Hindlimb muscle (tissue), 1 donor: ENCODE data around the gene GPRC5C. TPM values are rescaled to one million over a fixed set of nuclear protein-coding genes. Genes with fewer than 3 reads are reported as not detected.

Experiments used
- DNase-seq: peaks from one replicate; pipeline ENCODE4 v3.0.0-alpha.2; 2013
- polyA plus RNA-seq: library from polyadenylated mRNA; unstranded; fragments of 120-200 nt; gene quantifications from one replicate; pipeline ENCODE4 v1.2.1, GENCODE V29; 2013; ENCODE audit not compliant: insufficient read length

Gene GPRC5C, protein sequence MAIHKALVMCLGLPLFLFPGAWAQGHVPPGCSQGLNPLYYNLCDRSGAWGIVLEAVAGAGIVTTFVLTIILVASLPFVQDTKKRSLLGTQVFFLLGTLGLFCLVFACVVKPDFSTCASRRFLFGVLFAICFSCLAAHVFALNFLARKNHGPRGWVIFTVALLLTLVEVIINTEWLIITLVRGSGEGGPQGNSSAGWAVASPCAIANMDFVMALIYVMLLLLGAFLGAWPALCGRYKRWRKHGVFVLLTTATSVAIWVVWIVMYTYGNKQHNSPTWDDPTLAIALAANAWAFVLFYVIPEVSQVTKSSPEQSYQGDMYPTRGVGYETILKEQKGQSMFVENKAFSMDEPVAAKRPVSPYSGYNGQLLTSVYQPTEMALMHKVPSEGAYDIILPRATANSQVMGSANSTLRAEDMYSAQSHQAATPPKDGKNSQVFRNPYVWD
- 46.6 TPM for polyA plus RNA-seq

DNA sequence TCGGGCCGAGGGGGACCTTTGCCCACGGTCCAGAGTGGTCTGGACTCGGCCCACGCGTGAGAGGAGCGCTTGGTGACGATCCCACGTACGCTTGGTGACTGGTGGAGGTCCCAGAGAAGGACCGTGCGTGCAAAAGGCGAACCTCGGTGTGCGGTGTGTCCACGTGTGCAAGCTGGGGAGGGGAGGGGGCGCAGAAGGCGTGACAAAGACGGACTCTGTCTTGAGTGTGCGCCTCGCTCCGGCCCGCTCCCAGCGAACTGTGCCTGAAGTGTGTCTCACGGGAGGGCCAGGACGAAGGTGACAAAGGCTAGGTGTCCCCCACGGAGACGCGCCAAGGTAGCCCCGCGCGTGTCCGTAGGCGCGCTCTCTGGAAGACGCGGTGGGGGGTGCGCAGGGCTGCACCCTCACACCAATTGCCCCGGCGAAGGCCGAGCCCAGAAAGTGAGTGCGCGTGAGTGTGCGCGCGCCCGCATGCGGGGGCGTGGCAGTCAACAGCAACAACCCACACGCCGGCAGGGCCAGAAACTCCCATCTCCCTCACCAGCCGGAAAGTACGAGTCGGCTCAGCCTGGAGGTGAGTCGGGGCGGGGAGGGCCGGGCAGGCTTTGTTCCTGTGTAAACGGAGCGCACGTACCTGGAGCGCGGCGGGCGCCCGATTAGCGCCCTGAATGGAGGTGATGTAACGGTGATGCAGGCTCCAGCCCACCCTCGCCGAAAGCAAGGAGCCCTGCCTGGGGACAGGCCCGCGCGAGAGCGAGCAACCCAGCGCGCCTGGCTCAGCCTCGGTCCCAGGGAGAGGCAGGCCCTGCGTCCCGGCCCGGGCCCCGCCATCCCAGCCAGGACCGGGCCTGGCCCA is at the start of gene GPRC5C:
TSS of gene GPRC5C (plus strand) at position 521 of the 856 bp plus-strand sequence. CDS start 7,689 bp downstream, outside the sequence.
- DNase-seq = peak; percentile 73

DNA sequence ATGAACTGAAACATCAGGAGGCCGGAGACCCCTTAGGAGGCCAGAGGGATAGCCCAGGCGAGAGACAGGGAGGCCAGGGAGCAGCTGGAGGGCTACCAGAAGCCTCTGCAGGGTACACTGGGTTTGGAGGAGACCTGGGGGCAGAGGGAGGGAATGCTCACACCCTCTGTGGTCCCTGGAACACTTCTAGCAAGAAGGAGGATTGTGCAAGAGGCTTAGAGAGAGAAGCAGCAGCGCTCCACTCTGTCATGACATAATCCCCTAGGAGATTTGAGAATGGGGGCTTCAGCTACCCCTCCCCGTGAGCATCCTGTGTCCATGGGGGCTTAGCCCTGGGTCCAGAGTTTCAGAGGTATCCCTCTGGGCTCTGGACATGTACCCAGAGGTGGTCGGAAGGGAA is 48.7 kb upstream of the GPRC5C start:
- no peak for DNase-seq

DNA sequence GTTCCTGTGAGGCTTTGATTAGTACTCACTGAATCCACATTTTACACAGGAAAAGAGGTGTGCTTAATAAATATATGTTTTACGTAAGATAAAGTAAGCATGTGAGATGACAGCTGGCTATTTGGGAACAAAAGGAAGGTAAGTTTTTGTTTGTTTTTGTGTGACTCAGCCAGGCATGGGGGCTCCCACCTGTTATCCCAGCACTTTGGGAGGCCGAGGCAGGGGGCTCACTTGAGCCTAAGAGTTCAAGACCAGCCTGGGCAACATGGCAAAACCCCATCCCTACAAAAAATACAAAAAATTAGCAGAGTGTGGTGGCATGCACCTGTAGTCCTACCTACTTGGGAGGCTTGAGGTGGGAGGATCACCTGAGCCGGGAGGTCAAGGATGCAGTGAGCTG is 46.7 kb upstream of the GPRC5C start:
- no peak for DNase-seq

- DNase-seq = no peak
Observed at GRCh38 chr17:74386386-74386785, 45.5 kb upstream of the GPRC5C start.

GRCh38 chr17:74387365-74388218 is 44.3 kb upstream of the GPRC5C start:
- DNase-seq = no peak

DNA sequence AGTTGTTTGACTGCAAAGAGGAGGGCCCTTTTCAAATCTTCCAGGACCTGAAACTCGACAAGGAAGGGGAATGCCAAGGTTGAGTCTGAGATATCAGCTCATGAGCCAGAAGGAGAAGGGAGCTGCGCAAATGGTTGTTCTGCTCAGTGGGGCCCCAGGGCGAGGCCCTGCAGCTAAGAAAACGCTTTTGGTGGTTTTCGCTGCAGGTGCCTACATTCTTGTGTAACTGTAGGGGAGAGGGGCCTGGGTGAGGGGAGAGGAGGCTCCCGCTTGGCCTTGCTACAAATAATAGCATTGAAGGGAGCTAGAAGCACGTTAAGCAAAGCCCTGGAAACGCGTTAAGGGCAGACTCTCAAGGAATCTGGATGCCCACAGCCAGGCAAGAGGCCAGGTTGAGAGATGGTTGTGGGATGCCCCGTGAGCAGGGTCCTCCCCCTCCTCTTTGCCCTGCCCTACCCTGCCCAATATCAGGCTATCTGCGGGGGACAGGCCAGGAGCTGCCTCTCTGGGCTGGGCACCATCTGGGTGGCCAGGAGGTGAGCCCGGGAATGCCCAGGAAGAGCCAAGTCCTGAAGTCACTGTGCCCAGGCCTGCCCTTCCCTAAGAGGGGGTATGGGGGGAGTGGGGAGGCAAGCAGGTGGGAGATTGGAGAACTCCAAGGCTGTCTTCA is 42.7 kb upstream of the GPRC5C start:
- no peak for DNase-seq

- no peak for DNase-seq
Observed at GRCh38 chr17:74389937-74390679, 41.8 kb upstream of the GPRC5C start.

DNA sequence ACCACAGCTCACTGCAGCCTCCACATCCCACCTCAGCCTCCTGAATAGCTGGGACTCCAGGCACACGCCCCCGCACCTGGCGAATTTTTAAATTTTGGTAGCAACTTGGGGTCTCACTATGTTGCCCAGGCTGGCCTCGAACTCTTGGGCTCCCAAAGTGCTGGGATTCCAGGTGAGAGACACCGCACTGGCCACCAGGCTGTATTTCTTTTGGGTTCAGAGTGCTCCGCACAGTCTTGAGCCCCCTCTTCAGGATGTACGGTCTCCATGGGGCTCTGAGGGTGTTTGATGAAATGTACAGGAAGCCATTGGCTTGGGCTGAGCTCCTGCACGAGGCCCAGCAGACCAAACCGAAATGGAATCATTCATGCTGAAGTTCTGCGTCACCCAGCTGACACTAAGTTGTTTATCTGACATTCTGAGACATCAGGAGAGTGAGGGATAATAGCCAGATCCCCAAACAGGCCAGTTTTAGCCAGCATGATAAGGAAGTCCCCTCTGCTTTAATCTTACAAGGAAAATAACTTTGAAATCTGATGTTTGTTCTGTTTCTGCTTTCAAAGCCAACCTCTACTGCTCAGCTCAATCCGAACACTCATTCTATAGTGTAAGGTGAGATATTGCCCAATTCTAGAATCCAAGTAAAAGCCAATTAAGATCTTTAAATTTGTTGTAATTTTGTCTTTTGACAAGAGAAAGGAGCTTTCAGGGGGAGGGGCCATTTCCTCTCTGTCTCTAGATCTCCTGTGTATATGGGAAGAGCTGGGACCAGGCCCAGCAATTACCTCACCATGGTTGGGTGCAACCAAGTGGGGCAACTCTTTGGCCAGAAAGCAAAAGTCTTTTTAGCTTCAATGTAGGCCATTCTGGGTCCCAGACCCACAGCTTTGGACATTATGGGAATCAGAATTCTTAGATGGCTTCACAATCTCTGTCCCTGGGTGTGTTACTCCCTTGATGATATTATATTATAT is 40.9 kb upstream of the GPRC5C start:
- no peak for DNase-seq

DNA sequence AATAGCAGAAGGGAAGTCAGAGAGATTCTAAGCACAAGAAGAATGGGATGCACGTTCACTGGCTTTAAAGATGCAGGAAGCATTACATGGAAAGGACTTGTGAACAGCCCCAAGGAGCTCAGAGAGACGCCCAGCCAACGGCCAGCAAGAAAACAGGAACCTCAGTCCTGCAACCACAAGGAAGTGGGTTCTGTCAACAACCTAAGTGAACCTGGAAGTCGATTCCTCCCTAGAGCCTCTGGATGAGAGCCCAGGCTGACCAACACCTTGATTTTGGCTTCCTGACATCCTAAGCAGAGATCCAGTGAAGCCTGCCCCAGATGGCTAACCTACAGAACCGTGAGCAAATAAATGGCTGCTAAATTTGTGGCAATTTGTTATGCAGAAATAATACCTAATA is 40.1 kb upstream of the GPRC5C start:
- DNase-seq = no peak

- no peak for DNase-seq
Observed at GRCh38 chr17:74392848-74393247, 39.0 kb upstream of the GPRC5C start.

GRCh38 chr17:74393346-74393942 is 38.4 kb upstream of the GPRC5C start:
- no peak for DNase-seq

- no peak for DNase-seq
Observed at GRCh38 chr17:74394275-74394950, 37.5 kb upstream of the GPRC5C start.

DNA sequence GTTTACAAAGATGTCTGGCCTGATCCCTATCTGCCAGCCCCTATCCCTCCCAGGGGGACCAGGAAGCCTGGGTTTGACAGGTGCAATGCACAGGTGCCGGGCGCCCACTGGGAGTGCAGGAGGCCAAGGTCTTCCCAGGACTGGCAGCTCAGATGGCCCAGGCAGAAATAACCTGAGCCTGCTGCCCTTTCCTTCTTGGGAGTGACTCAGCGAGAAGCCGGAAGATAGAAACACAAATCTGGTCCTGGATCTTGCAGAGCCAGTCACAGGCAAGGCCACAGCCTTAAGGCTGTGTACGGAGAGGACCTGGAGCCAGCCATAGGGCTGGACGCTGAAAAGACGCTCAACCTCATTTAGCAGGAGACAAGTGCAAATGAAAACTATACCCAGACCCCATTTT is 36.9 kb upstream of the GPRC5C start:
- DNase-seq = no peak

- no peak for DNase-seq
Observed at GRCh38 chr17:74396567-74396966, 35.3 kb upstream of the GPRC5C start.

- DNase-seq = no peak
Observed at GRCh38 chr17:74402048-74402447, 29.8 kb upstream of the GPRC5C start.

DNA sequence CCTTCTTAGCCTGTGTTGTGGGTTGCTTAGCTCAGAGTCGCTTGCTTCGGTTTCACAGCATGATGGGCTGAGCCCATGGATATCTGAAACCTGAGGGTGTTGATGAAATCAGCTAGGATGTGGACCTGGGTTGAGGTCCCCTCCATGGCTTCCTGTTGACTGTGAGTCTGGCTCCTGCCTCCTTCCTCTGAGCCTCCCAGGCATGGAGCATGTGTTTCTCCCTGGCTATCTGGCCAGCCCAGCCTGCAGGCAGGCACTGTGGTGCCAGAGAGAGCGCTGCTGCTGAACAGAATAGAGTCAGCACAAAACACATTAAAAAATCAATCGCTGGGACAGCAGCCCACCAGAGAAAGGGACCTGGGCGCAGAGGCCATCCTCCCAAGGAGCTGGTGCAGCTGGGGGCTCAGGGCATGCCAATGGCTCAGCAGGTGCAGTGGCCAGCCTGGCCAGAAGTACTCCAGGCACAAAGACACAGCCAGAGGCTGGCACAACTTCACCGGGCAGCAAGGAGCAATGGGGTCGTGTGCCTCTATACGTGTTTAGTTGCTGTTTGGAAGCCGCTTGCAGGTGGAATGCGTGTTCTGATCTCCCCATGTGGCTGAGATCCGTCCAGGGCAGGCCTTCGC is 28.3 kb upstream of the GPRC5C start:
- DNase-seq = no peak

DNA sequence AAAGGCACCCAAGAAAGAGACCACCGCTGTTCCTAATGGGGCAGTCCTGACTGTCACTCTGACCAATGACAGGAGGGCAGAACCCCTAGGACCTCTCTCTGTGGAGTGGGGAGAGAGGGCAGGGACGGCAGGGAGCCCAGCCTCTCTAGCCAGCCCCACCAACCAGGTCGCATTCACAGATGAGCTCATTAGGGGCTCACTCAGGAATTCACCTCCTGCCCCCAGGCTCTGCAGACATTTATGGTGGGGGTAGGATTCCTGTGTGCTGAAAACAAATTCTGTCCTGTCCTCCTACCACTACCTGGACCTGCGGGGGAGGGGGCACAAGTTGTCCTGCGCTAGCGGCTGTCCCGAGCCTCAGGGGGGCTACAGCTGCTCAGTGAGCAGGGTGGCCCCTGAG is 27.7 kb upstream of the GPRC5C start:
- DNase-seq = no peak

GRCh38 chr17:74404789-74405188 is 27.1 kb upstream of the GPRC5C start:
- no peak for DNase-seq
